HS-5 (cell line): ENCODE measurements around the gene SURF1.
"Not testable (repeated sequence)": the region's sequence is repeated elsewhere in the genome, so short reads cannot be mapped to it uniquely, and the experiment has no call there.

Experiments
- DNase-seq: peaks from one replicate; pipeline ENCODE4 v3.0.0-alpha.2; 2012; ENCODE audit warnings: low read depth

The SURF1 gene

DNA sequence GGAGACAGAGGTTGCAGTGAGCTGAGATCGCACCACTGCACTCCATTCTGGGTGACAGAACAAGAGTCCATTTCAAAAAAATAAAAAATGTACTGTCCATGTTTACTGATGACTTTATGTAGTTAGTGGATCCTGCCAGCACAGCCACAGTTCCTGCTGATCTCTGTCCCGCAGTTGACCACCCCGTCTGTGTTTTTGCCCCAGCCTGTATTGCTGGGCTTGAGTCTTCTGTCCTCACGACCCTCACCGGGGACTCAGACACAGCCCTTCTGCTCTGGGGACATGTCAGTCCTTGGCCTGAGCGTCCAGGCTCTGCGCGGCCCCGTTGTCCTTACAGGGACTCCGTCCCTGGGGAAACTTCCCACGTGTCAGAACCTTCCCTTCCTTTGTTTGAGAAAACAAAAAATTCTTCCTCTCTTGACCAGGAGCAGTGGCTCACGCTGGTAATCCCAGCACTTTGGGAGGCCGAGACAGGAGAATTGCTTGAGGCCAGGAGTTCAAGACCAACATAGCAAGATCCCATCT lies 34.8 kb downstream of the SURF1 start:
- no peak for DNase-seq

DNA sequence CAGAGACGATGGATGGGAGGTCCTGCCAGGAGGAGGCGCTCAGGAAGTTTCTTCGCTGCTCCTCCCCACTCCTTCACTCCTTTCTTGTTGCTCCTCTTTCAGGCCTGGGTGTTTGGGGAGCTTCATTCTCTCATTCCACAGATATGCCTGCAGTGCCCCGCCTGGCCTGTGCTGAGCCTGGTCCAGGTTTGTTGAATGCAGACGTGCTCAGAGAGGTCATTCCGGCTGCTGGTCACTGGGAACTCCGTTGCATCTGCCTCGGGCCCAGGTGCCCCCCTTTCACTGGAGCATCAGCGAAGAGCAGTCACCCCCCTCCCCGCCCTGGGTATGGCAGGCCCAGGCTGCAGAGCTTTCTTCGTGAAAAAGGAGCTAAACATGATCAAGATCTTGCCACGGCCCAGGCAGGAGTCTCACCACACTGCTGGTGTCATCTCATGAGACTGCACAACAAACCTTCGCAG lies 35.8 kb downstream of the SURF1 start:
- no peak for DNase-seq

DNA sequence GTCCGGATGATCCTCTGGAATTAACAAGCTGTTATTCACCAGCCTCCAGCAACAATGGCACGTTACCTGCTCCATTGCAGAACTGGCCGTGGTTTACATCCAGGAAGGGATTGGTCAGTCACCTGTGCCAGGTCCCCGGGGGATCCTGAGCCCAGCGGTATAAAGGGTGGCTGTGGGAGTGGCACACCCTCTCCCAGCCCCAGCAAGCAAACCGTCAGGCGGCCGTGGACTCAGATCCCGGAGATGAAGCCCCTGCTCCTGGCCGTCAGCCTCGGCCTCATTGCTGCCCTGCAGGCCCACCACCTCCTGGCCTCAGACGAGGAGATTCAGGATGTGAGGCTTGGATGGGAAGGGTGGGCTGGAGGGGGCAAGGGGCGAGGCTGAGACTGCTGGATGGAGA lies 38.7 kb downstream of the SURF1 start:
- DNase-seq, result not testable (repeated sequence)

DNA sequence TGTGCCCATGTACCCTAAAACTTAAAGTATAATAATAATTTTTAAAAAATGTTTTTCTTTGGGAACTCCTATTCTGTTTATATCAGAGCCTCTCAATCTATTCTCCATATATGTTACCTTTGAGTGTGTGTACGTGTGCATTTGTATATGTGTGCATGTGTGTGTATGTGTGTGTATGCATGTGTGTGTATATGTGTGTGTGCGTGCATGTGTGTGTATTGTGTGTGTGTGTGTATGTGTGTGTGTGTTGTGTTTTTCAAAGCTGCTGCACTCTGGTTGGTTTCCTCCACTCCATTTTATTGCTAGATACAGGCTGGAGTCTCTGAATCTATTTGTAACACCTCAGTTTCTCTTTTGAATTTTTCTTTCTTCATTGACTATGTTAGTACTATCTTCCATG lies 40.3 kb downstream of the SURF1 start:
- DNase-seq, result no peak

DNA sequence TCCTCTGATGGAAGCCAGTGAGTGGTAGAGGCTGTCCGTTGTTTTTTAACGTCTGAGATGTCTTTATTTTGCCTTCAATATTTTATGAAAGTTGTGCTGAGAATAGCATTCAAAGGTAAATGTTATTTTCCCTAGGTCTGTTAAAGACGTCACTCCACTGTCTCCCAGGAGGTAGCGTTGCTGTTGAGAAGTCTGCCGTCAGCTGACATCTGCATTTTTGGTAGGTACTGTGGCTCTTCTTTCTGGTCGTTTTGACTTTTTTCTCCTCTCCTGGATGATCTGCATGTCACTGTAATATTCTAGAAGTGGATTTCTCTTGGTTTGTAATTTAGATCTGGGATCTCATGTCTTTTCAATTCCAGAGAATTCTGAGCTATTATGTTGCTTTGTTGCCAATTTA lies 46.7 kb downstream of the SURF1 start:
- DNase-seq, result no peak

DNA sequence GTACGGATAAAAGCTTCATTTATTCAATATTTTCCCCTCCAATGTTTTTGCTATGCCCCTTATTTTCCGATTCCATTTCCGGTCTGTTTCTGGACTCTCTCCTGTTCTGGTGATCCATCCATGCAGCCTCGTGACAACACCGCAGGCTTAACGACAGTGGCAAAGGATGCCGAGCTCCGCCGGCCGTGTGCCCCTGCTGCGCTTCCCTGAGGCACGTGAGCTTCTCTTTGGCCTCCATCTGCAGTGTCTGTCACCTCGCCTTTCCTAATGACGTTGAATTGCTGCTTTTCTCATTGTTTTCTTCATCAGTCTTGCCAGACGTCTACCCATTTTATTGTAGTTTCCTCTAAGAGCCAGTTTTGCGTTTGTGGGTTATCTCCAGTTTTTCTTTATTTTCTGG lies 49.0 kb downstream of the SURF1 start:
- no peak for DNase-seq

DNA sequence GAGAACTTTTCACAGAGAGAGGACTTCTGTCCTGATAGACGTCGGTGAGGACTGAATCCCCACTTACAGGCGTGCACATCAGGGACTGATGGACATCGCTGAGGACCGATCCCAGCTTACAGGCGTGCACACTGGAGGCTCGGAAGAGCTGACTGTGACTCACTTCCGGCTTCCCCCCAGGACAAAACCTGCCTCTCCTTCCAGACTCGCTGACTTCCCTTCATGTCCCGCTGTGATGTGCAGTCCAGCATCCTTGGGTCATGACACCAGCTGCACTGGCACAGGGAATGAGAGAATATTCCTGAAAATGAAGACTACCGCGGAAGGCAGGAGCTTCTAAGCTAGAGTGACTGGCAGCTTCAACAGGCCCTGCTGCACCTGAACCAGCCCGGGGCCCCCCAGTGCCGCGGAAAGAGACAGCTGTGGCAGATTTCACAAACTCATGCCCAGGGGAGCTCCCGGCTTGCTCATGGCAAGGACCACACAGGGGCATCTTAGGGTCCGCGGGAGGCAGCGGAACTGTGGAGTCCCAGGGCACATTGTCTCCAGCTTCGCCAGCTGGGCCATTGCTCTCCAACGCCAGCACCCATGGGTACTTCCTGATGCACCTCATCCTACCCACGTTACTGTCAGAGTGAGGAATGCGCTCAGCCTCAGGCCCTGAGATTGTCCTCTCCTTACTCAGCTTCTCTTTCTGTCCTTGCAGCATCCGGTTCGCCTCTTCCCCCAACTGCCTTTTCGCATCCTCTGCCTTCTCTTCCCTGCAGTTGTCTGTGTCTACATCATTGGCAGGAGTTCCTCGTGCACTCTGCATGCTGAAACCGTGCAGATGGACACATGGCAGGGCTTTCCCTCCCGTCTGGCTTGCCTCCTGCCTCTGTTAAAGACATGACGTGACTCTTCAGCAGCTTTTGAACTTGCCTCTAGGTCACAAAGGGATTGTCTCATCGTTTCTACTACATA lies 49.8 kb downstream of the SURF1 start:
- no peak for DNase-seq

DNA sequence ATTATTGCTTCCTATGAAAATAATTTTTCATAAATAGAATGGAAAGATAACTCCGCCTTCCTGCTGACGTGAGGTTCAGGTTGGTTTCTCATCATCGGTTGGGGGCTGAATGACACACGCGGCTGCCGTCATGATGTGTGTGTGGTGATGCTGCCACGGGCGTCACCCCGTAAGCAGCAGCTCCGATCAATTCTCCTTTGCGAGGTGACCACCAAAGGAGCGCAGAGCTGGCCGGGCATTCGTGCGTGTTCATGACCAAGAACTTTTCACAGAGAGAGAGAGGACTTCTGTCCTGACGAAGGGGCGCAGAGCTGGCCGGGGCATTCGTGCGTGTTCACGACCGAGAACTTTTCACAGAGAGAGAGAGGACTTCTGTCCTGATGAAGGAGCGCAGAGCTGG lies 50.6 kb downstream of the SURF1 start:
- no peak for DNase-seq

DNA sequence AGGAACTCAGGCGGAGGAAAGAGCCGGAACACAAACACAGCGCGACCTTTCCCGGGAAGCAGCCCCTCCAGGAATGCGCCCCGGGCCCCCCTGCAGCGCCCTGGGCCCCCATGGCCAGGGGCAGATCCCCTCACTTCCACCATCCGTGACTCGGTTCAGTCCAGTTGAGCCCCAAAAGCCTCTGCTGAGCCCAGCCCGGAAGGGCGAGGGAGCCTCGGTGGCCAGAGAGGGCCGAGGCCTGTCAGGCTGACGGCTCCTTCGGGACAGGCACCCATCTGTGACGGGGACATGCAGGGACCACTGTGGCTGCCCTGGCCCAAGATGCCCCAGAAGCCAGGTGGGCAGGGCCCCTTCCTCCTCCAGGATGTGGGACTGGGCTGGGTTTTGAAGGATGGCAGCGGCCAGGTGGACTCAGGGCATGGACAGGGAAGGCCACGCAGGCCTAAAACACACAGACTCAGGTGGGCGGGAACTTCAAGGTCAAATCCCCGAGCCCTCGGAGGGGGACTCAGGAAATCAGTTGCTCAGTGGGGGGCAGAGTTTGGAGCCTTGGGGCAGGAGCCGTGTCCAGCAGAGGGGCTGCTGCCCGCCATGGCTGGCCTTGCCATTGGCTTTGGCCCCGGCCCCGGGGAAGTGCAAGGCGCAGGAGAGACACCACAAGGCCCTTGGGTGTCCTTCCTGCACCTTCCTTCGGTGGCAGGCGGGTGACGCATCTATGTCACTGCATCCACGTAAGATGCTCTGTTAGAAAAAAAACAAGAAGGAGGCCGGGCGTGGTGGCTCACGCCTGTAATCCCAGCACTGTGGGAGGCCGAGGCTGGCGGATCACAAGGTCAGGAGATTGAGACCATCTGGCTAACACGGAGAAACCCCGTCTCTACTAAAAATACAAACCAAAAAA lies 51.6 kb downstream of the SURF1 start:
- DNase-seq, result no peak

DNA sequence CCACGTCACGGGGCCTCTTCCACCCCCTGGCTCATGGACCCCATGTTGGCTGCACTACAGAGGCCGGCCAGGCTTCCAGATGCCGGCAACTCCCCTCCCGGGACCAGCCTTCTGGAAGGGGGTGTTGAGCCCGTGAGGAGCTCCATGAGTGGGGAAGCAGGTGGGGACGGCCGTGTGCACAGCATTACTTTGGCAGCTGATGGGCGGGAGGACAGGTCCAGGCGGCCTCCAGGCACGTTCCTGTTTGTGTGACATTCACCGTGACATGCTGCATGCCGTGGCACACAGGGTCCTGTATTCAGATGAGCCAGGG lies 52.2 kb downstream of the SURF1 start:
- no peak for DNase-seq

DNA sequence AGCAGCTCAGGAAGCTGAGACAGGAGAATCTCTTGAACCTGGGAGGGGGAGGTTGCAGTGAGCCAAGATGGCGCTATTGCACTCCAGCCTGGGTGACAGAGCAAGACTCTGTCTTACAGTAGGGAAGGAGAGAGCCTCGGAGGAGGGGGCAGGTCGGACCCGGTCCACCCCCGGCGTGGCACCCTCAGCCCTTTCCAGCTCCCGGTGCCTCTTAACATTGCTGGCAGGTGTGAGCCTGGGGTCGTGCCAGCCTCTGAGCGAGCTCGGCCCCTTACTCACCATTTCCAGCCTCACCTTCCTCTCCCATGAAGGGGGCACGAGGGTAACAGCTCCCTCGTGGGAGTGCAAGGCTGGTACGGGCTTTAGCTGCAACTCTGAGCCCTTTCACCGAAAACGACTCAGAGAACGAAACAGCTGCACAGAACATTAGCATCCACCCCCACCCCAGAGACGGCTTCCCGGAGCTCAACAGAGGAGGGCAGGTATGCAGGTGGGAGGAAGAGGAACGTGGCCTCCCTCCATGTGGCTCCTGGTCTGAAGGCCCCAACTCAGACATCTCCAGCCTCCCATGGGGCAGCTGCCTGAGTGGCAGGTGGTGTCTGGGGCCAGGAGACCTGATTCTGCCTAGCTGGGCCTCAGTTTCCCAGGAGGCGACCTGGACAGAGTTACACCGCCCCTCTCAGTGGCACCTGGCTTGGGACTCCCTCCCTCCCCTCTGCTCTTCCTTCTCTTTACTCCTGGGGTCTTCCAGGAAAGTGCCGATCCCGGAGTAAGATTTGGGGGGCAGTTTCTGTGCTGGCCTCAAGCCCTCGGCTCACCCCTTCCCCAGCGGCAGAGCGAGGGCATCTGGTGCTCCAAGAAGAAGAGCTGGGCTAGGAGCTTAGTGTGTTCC lies 52.8 kb downstream of the SURF1 start:
- DNase-seq, result no peak
